Neural cell (in vitro differentiated cells): ENCODE results near the gene TTLL4. TPM values are rescaled to one million over a fixed set of nuclear protein-coding genes. Genes with fewer than 3 reads are reported as not detected.

Experiments
- H2AFZ ChIP-seq: fragments of 200-600, 300-800 bp; sonication (generic), shearing (Covaris generic); 2 replicates; pipeline ENCODE4 v1.6.0; 2014; ENCODE audit warnings: low read depth, mild to moderate bottlenecking, antibody characterized with exemption, low read length, moderate library complexity
- H3F3A ChIP-seq: fragments of 200-600 bp; shearing (Covaris generic); 2 replicates; pipeline ENCODE4 v1.6.1; 2016; ENCODE audit warnings: mild to moderate bottlenecking, moderate library complexity, mixed read lengths, antibody characterized with exemption, low read length; ENCODE audit not compliant: insufficient read depth, poor library complexity, severe bottlenecking
- H3K27ac ChIP-seq: fragments of 200-600, 300-800 bp; sonication (generic), shearing (Covaris generic); 2 replicates; pipeline ENCODE4 v1.5.1; 2014; ENCODE audit warnings: mild to moderate bottlenecking, low read length, moderate library complexity
- H3K27me3 ChIP-seq: fragments of 300-800, 200-600 bp; sonication (generic), shearing (Covaris generic); 2 replicates; pipeline ENCODE4 v1.6.0; 2014; ENCODE audit warnings: mild to moderate bottlenecking, low read depth, low read length, moderate library complexity; ENCODE audit not compliant: insufficient read depth
- H3K36me3 ChIP-seq: fragments of 300-800, 200-600 bp; sonication (generic), shearing (Covaris generic); 2 replicates; pipeline ENCODE4 v1.5.1; 2014; ENCODE audit warnings: mild to moderate bottlenecking, antibody characterized with exemption, low read length, moderate library complexity; ENCODE audit not compliant: insufficient read depth
- H3K4me2 ChIP-seq: fragments of 300-800, 200-600 bp; sonication (generic), shearing (Covaris generic); 2 replicates; pipeline ENCODE4 v1.6.0; 2014; ENCODE audit warnings: mild to moderate bottlenecking, low read length
- H3K4me3 ChIP-seq: fragments of 300-800, 200-600 bp; sonication (generic), shearing (Covaris generic); 2 replicates; pipeline ENCODE4 v1.5.1; 2014; ENCODE audit warnings: mild to moderate bottlenecking, low read length, moderate library complexity
- H3K79me2 ChIP-seq: fragments of 200-600 bp; shearing (Covaris generic); replicated peaks from 2 replicates; pipeline ENCODE4 v1.6.0; 2014; ENCODE audit warnings: mild to moderate bottlenecking, low read length, moderate library complexity; ENCODE audit not compliant: insufficient read depth
- H3K9ac ChIP-seq: fragments of 300-800, 200-600 bp; sonication (generic), shearing (Covaris generic); 2 replicates; pipeline ENCODE4 v1.6.1; 2016; ENCODE audit warnings: mild to moderate bottlenecking, low read length, mixed read lengths
- H3K9me2 ChIP-seq: fragments of 200-600 bp; shearing (Covaris generic); 2 replicates; pipeline ENCODE4 v1.6.1; 2016; ENCODE audit warnings: mild to moderate bottlenecking, low read length, mixed read lengths; ENCODE audit not compliant: insufficient read depth
- H3K9me3 ChIP-seq: fragments of 200-600, 300-800 bp; sonication (generic), shearing (Covaris generic); 2 replicates; pipeline ENCODE4 v1.6.1; 2016; ENCODE audit warnings: mild to moderate bottlenecking, mixed run types, low read length, moderate library complexity, mixed read lengths
- H4K20me1 ChIP-seq: fragments of 200-600 bp; shearing (Covaris generic); 2 replicates; pipeline ENCODE4 v1.6.1; 2016; ENCODE audit warnings: mild to moderate bottlenecking, mixed run types; ENCODE audit not compliant: insufficient read depth
- EP300 ChIP-seq: fragments of 450-650 bp; conservative IDR thresholded peaks from 2 replicates; pipeline ENCODE4 v1.6.1; 2014; ENCODE audit warnings: antibody characterized with exemption, mild to moderate bottlenecking, moderate library complexity; ENCODE audit not compliant: poor library complexity, severe bottlenecking
- EZH2 ChIP-seq: fragments of 200-600, 300-800 bp; shearing (Covaris generic), sonication (generic); IDR thresholded peaks from 2 replicates; pipeline ENCODE4 v1.6.1; 2014; ENCODE audit warnings: antibody characterized with exemption, low read length, borderline replicate concordance, mild to moderate bottlenecking; ENCODE audit not compliant: insufficient read depth, poor library complexity, severe bottlenecking
- MXI1 ChIP-seq: fragments of 450-650 bp; conservative IDR thresholded peaks from 2 replicates; pipeline ENCODE4 v1.6.1; 2014; ENCODE audit warnings: antibody characterized with exemption, mild to moderate bottlenecking; ENCODE audit not compliant: poor library complexity, severe bottlenecking
- POLR2AphosphoS5 ChIP-seq: IDR thresholded peaks from 2 replicates; pipeline ENCODE4 v1.6.1; 2012
- RAD21 ChIP-seq: fragments of 450-650 bp; conservative IDR thresholded peaks from 2 replicates; pipeline ENCODE4 v1.6.1; 2014; ENCODE audit warnings: antibody characterized with exemption, mild to moderate bottlenecking, moderate library complexity
- REST ChIP-seq: IDR thresholded peaks from 2 replicates; pipeline ENCODE4 v1.6.1; 2012; ENCODE audit warnings: borderline replicate concordance
- SMC3 ChIP-seq: fragments of 450-650 bp; conservative IDR thresholded peaks from 2 replicates; pipeline ENCODE4 v1.6.1; 2014; ENCODE audit warnings: antibody characterized with exemption, mild to moderate bottlenecking, moderate library complexity; ENCODE audit not compliant: poor library complexity
- TAF1 ChIP-seq: IDR thresholded peaks from 2 replicates; pipeline ENCODE4 v1.6.1; 2012; ENCODE audit warnings: low read depth
- polyA plus RNA-seq: library from polyadenylated mRNA; depleted of rRNA; stranded (reverse); fragments of >200 nt; gene quantifications from 2 replicates; pipeline ENCODE4 v1.2.3, GENCODE V29; 2014
- TF ChIP-seq, protein P1 (sequence below): fragments of 450-650 bp; IDR thresholded peaks from 2 replicates; pipeline ENCODE4 v1.5.1; 2014; ENCODE audit warnings: antibody characterized with exemption, mild to moderate bottlenecking, moderate library complexity; ENCODE audit not compliant: poor library complexity, severe bottlenecking

Gene TTLL4
- polyA plus RNA-seq, 1 donor from 2014 or later = 5.3 TPM

DNA sequence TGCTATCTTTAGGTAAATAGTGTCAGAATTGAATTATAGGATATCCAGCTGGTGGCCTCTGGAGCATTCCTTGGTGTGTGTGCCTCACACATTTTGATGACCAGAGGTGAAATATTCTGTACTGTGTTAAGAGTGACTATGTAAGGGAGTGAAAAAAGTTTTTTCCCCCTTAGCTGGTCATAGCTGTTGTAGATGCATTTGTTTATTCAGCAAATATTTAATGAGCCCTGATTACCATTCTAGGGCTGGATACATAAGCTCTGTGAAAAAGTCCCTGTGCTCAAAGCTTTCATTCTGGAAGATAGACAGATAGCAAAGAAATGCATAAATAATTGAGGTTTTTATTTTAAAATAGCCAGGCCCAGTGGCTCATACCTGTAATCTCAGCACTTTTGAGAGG, 10.9 kb downstream of the TTLL4 start:
- no peaks in the 10 kb centered on the region for H3K36me3 ChIP-seq
- H3F3A ChIP-seq = no peaks in the 10 kb centered on the region
- H3K27me3 ChIP-seq = no peaks in the 10 kb centered on the region
- no peak overlapping the region for H3K9ac ChIP-seq
- peaks cover 4% of the 10 kb centered on the region for H3K79me2 ChIP-seq
- H3K9me3 ChIP-seq = no peaks in the 10 kb centered on the region
- H3K4me3 ChIP-seq = no peak overlapping the region
- H2AFZ ChIP-seq = no peak overlapping the region
- TF ChIP-seq, protein P1, sequence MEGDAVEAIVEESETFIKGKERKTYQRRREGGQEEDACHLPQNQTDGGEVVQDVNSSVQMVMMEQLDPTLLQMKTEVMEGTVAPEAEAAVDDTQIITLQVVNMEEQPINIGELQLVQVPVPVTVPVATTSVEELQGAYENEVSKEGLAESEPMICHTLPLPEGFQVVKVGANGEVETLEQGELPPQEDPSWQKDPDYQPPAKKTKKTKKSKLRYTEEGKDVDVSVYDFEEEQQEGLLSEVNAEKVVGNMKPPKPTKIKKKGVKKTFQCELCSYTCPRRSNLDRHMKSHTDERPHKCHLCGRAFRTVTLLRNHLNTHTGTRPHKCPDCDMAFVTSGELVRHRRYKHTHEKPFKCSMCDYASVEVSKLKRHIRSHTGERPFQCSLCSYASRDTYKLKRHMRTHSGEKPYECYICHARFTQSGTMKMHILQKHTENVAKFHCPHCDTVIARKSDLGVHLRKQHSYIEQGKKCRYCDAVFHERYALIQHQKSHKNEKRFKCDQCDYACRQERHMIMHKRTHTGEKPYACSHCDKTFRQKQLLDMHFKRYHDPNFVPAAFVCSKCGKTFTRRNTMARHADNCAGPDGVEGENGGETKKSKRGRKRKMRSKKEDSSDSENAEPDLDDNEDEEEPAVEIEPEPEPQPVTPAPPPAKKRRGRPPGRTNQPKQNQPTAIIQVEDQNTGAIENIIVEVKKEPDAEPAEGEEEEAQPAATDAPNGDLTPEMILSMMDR = no peak
- TF ChIP-seq REST = no peak
- TF ChIP-seq POLR2AphosphoS5 = no peak
- TF ChIP-seq MXI1 = no peak
- TF ChIP-seq EP300 = no peak
- TF ChIP-seq TAF1 = no peak
- no peak for TF ChIP-seq RAD21
- no peak for TF ChIP-seq SMC3
- no peak for TF ChIP-seq EZH2
- no peak overlapping the region for H3K4me2 ChIP-seq
- H3K27ac ChIP-seq = no peak overlapping the region
- no peaks in the 10 kb centered on the region for H4K20me1 ChIP-seq
- H3K9me2 ChIP-seq = no peaks in the 10 kb centered on the region

GRCh38 chr2:218721934-218722333, 11.3 kb downstream of the TTLL4 start:
- Histone ChIP-seq H3K36me3 (no peaks in the 10 kb centered on the region), H3K9me2 (no peaks in the 10 kb centered on the region), H2AFZ (no peak overlapping the region), H4K20me1 (no peaks in the 10 kb centered on the region), H3K4me3 (no peak overlapping the region), H3F3A (no peaks in the 10 kb centered on the region), H3K9me3 (no peaks in the 10 kb centered on the region), H3K4me2 (no peak overlapping the region), H3K79me2 (peaks cover 4% of the 10 kb centered on the region), H3K27me3 (no peaks in the 10 kb centered on the region), H3K9ac (no peak overlapping the region), H3K27ac (no peak overlapping the region)
- TF ChIP-seq, protein P1 = no peak
- no peak for TF ChIP-seq EZH2
- no peak for TF ChIP-seq MXI1
- TF ChIP-seq EP300 = no peak
- no peak for TF ChIP-seq REST
- TF ChIP-seq SMC3 = no peak
- TF ChIP-seq POLR2AphosphoS5 = no peak
- TF ChIP-seq TAF1 = no peak
- TF ChIP-seq RAD21 = no peak
